Measurements from ENCODE around the gene NCKAP5.
"Not testable (repeated sequence)": the region's sequence is repeated elsewhere in the genome, so short reads cannot be mapped to it uniquely, and the experiment has no call there.

Gene NCKAP5

DNA sequence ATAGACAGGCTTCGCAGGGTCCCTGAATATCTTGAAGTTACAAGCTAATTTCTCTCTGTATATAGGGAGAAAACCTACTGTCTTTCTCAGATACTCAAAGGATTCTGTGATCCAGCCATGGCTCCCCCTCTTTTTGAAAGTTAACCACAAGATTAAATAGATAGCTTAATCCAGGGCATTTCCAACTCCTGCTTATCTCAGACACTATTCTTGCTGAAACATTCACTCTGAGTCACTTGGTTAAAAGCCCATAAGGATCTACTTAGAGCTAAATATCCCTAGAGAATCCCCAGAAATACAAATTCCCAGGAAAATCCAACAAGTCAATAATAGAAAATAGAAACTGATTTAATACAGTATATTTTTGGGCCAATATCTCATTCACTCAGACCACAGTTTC is 719.1 kb downstream of the NCKAP5 start:
- no peak for DNase-seq

DNA sequence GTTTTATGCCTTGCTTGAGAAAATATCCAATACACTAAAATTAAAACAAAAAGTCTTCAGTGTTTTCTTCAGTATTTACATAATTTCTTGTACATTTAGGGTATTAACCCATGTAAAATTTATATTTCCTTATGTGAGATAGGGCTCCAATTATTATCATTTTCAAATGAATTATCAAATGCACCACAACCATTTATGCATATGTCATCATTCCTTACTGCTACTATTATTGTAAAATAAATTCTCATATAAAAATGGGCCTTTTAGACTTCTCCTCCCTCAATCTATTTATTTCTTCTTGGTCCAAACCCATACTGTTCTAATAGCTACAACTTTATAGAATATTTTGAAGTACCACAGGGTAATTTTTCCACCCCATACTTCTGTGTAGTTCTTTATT is 722.9 kb downstream of the NCKAP5 start:
- no peak for DNase-seq

GRCh38 chr2:132844585-132844984 is 723.7 kb downstream of the NCKAP5 start:
- no peak for DNase-seq

DNA sequence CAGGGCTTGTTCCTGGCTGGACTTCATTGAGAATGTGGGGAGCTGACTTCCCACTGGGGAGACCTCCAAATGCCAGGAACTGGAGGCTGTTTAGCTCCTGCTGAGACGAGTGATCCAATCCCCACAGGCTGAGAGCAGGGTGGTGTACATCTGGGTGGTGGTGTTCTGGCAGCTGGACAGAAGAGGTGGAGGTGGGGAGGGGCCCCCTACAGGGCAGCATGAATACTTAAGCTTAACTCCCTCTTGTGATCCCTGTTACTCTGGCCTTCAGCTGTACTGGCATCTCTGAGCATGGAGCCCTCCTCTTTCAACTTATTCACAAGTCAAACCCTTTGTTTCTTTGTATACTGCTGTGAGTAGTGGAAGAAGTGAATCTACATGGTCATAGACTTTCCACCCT is 730.5 kb downstream of the NCKAP5 start:
- DNase-seq = no peak

GRCh38 chr2:132830321-132830827 is 737.9 kb downstream of the NCKAP5 start:
- DNase-seq = no peak

- DNase-seq = no peak
Observed at GRCh38 chr2:132825601-132826000, 742.7 kb downstream of the NCKAP5 start.

DNA sequence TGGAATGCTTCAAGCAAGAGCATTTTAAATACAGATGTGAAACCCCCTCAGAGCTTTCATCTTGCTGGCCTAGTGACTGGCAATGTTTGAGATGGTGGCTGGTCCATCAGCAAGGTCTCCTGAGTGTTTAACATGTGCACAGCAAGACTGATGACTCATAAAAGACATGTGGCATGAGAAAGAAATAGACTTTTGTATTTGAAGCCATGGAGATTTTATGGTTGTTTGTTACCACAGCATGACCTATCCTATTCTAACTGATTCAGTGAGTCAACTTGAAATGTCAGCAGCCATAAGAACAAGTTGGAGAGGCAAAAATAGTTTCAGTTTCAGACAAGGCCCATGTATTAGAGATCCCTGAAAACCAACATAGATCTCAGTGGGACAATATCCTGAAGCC is 743.5 kb downstream of the NCKAP5 start:
- DNase-seq = no peak

DNA sequence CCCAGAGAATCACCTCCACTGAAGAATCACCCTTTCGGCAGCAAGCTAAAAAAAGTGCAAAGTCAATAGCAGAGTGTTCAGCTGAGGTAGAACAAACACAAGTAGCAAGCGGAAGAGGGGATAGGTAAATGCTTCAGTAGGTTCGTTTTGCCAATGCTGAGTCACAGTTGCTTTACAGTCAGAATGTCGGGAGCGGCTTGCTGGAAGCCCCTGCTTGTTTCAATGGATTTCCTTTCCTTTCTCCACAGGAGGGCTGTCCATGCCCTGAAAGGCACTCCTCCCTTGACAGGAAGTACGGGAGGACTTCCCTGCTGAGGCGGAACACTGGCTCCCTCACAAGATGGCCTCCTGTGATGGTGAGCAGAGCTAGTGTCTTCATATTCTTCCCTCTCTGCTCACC is 752.0 kb downstream of the NCKAP5 start:
- no peak for DNase-seq

- no peak for DNase-seq
Observed at GRCh38 chr2:132815516-132815915, 752.7 kb downstream of the NCKAP5 start.

- no peak for DNase-seq
Observed at GRCh38 chr2:132814651-132815050, 753.6 kb downstream of the NCKAP5 start.

DNA sequence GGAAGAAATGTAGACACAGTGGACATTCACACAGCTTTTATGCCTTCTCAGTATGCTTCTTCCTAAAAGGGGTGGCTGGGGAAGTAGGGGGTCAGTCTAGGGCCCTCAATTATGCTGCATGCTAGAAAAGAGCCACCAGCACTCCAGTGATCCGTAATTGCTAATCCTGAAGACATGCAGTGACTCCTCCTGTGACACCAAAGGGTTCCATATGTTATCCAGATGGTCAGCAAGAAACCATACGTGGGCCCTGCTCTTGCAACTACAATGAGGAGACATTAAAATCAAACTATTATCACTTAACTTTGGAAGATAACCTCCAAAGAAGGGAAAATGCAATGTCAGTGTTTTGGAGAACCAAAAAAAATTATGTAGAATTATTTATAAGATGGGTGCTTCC is 754.8 kb downstream of the NCKAP5 start:
- DNase-seq = no peak

DNA sequence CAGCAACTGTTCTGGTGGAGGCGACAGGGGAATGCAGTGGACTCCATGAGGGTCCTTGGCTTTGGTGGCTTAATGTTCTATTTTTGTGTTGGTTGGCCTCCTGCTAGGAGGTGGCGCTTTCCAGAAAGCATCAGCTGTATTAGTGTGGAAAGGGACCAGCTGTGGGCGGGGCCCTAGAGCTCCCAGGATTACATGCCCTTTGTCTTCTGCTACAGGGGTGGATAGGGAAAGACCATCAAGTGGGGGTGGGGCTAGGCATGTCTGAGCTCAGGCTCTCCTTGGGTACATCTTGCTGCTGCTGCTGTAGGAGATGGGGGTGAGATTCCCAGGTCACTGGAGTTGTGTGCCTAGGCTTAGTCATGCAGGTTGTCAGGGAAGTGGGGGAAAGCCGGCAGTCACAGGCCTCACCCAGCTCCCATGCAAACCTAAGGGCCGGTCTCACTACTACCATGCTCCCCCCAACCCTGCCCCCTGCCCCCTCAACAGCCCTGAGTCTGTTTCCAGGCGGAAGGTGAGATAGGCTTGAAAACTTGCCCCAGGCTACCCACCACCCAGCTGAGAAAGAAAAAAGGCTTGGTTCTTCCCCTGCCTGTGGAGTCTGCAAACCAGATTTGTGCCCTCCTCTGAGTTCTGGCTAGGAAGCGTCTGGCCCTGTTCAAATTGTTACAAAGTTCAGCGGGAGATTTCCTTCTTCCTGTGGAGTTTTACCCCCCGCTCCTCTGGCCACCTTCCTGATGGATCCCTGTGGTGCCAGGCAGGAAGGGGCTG is 756.9 kb downstream of the NCKAP5 start:
- no peak for DNase-seq

- DNase-seq = not testable (repeated sequence)
Observed at GRCh38 chr2:132809962-132810361, 758.3 kb downstream of the NCKAP5 start.

DNA sequence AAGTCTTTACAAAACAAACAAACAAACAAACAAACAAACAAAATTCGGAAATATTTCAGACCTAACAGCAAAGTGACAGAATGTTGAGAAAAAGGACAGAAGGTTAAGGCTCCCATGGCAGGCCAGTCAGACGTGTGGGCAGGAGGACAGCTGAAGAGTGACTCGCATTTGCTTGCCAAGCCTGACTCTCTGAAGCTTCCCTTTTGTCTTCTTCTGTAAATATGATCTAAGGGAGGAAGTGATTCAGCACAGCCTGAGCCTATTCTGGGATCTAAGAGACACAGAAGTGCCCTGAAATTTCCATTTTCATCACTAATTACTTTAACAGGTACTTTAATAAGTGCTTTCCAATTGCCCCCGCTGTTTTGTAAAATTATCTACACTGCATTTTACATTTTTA is 764.2 kb downstream of the NCKAP5 start:
- DNase-seq = peak; percentile 62

DNA sequence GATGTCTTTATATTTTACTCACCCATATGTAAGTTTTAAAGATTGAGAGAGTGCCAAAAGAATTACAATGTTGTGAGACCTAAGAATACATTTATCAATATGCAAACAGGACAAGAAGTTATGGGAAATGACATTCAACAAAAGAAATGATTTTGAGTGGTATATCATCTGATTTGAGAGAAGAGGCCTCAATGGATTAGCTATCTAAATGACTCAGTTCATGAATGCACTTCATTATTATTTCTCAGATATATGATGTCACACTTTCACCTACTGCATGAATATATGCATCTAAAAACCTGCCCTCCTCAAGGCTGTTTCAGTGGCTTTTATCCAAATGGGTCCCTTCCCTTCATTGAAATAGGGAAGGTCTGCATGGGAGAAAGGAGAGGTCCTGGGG is 769.9 kb downstream of the NCKAP5 start:
- DNase-seq = no peak

DNA sequence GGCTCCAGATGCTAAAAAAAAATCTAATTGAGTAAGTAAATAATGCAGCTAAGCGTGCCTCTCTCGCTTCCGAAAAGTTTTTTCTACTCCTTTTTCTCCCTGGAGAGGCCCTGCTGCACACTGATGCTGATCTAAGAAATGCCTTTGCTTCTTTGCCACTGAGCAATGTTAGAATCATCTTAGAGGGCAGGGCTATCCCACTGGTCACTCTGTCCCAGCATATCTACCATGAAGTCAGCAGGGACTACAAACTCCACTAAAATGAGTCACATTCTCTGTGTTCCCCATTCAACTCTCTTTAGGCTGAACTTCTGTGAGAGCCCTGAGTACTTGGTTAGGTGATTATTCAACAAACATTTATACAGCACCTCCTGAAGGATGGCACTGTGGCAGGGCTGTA is 770.7 kb downstream of the NCKAP5 start:
- no peak for DNase-seq

- DNase-seq = no peak
Observed at GRCh38 chr2:132797071-132797470, 771.2 kb downstream of the NCKAP5 start.

DNA sequence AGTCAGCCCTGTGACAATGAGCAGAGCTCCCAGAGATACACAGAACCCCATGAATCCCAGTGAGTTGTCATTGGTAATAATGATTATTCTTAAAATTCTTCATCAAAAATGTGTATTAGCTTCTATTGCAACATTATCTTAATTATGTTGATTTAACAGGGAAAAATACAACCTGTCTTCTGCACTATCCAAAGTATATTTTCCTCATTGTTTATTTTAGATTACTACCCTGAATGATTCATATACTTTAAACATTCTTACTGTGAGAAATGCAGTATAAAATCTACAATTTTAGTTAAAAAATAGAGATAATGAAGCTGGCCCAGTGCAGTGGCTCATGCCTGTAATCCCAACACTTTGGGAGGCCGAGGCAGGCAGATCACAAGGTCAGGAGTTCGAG is 773.0 kb downstream of the NCKAP5 start:
- DNase-seq = no peak

GRCh38 chr2:132793532-132793931 is 774.7 kb downstream of the NCKAP5 start:
- no peak for DNase-seq

DNA sequence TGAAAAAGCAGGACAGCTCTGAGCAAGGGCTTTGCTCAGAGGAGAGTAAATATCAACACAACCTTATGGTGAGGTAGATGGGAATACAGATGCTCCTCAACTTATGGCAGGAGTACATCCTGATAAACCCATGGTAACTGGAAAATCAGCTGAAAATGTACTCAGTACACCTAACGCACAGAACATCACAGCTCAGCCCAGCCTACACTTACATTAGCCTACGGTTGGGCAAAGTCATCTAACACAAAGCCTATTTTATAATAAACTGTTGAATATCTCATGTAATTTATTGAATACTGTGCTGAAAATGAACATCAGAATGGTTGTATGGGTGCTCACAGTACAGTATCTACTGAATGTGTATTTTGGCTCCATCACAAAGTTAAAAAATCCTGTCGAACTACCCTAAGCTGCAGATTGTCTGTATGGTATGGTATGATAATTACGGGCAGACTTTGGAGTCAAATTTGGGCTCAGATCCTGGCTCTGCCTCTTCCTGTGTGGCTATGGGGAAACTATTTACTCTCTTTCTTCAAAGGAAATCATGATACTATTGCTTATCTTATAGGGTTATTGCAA is 778.0 kb downstream of the NCKAP5 start:
- DNase-seq = no peak

GRCh38 chr2:132789066-132789465 is 779.2 kb downstream of the NCKAP5 start:
- DNase-seq = no peak

DNA sequence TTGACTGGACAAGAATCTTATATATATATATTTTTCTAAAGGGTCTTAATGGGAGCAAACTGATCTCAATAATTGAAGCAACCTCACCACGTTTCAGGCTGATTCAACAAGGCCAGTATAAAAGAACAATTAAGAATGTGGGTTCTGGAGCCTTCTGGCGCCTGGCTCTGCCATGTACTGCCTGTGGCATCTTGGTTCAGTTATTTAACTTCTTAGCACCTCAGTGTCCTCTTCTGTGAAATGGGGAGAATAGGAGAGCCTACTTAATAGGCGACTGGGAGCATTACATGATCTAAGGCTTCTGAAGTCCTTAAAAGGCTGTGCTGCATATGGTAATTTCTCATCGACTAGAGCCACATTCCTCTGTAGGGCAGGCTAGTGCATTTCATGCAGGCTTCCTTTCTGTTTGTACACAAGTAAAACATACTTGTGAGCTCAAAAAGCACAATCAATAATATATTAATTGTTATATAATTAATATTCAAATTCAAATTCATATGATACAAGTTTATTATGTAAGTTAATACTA is 779.9 kb downstream of the NCKAP5 start:
- no peak for DNase-seq

DNA sequence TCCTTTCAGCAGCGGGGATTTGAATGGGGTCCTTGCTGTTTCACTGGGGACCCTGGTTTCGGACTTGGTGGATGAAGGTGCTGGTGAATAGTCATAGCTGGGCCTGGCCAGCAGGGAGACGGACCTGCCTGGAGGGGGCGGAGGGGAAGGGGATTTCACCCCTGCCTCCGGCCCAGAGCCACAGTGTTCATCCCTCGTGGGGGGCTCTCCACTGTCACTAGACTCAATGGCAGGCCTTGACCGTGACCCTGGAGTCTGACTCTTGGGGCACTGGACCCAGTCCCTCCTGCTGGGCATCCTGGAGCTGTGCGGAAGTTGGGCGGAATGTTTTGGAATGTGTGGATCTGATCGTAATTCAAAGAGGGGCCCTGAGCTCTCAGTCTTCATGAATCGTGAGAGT is 784.4 kb downstream of the NCKAP5 start:
- DNase-seq = no peak

- no peak for DNase-seq
Observed at GRCh38 chr2:132782176-132782783, 786.0 kb downstream of the NCKAP5 start.
